MCF 10A (cell line): ENCODE results near the gene TTC24. TPM values are rescaled to one million over a fixed set of nuclear protein-coding genes. Genes with fewer than 3 reads are reported as not detected.
A peak's percentile ranks its signal among the peaks of the same experiment; 100 is the strongest.
"Not testable (repeated sequence)": the region's sequence is repeated elsewhere in the genome, so short reads cannot be mapped to it uniquely, and the experiment has no call there.

Experiments used
- BruUV-seq: library from RNA; stranded (reverse); fragments of 400-500 nt; replicated peaks from 2 replicates; lab custom pipeline; 2021; lab: Mats Ljungman, UMichigan
- CTCF ChIA-PET: fragments of 300-600 bp; sonication (Branson Sonifier 250); formaldehyde crosslinking; extraction: SDS; loops from one replicate; lab custom pipeline; 2021; ENCODE audit warnings: antibody characterized with exemption, inconsistent platforms; lab: Yijun Ruan, JAX
- POLR2A ChIA-PET: fragments of 300-600, 350-650 bp; sonication (Branson Sonifier 250); formaldehyde crosslinking; extraction: SDS; loops from one replicate; lab custom pipeline; 2020; ENCODE audit warnings: antibody characterized with exemption, inconsistent platforms; lab: Yijun Ruan, JAX
- DNase-seq: peaks from one replicate; pipeline ENCODE4 v3.0.0-alpha.2; 2018; ENCODE audit not compliant: unreplicated experiment
- H3K27ac Mint-ChIP-seq: one replicate; pipeline ENCODE4 v1.8.0; 2022; ENCODE audit warnings: mild to moderate bottlenecking, low read depth, mixed read lengths; ENCODE audit not compliant: unreplicated experiment
- H3K27me3 Mint-ChIP-seq: one replicate; pipeline ENCODE4 v1.8.0; 2022; ENCODE audit warnings: mixed read lengths; ENCODE audit not compliant: insufficient read depth, unreplicated experiment
- H3K36me3 Mint-ChIP-seq: one replicate; pipeline ENCODE4 v1.8.0; 2022; ENCODE audit warnings: mild to moderate bottlenecking, moderate library complexity, mixed read lengths; ENCODE audit not compliant: insufficient read depth, unreplicated experiment
- H3K4me1 Mint-ChIP-seq: one replicate; pipeline ENCODE4 v1.8.0; 2022; ENCODE audit warnings: mixed read lengths; ENCODE audit not compliant: insufficient read depth, unreplicated experiment
- H3K4me3 Mint-ChIP-seq: one replicate; pipeline ENCODE4 v1.8.0; 2022; ENCODE audit warnings: mild to moderate bottlenecking, moderate library complexity, mixed read lengths; ENCODE audit not compliant: unreplicated experiment
- H3K9me3 Mint-ChIP-seq: one replicate; pipeline ENCODE4 v1.8.0; 2022; ENCODE audit warnings: mixed read lengths; ENCODE audit not compliant: unreplicated experiment
- intact Hi-C: fragments of 100-400 bp; cut with micrococcal nuclease; formaldehyde crosslinking; loops from 2 replicates; pipeline ENCODE4 v1.14.1; 2022
- total RNA-seq: library from RNA; stranded (reverse); gene quantifications from 2 replicates; pipeline ENCODE4 v1.2.3, GENCODE V29; 2022
- TF ChIP-seq, protein P1 (sequence below): fragments of 200-600 bp; IDR thresholded peaks from one replicate; pipeline ENCODE4 v1.8.0; 2022; ENCODE audit warnings: antibody characterized with exemption, mild to moderate bottlenecking; ENCODE audit not compliant: unreplicated experiment

TTC24 gene
- total RNA-seq, 1 experiment from 2014 or later, result not detected

- POLR2A ChIA-PET, result interaction anchor here (0.6 to 7.0 kb wide), 10 partner anchors 11 to 509 kb away, joined by 3 to 134 read pairs (median 9); partner anchors contain the start of genes MEF2D and NAXE
- H3K9me3 Mint-ChIP-seq, result no peaks in the 10 kb centered on the region
- TF ChIP-seq, protein P1, sequence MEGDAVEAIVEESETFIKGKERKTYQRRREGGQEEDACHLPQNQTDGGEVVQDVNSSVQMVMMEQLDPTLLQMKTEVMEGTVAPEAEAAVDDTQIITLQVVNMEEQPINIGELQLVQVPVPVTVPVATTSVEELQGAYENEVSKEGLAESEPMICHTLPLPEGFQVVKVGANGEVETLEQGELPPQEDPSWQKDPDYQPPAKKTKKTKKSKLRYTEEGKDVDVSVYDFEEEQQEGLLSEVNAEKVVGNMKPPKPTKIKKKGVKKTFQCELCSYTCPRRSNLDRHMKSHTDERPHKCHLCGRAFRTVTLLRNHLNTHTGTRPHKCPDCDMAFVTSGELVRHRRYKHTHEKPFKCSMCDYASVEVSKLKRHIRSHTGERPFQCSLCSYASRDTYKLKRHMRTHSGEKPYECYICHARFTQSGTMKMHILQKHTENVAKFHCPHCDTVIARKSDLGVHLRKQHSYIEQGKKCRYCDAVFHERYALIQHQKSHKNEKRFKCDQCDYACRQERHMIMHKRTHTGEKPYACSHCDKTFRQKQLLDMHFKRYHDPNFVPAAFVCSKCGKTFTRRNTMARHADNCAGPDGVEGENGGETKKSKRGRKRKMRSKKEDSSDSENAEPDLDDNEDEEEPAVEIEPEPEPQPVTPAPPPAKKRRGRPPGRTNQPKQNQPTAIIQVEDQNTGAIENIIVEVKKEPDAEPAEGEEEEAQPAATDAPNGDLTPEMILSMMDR, result peak; percentile 31
- H3K36me3 Mint-ChIP-seq, result peaks cover 35% of the 10 kb centered on the region
- H3K27me3 Mint-ChIP-seq, result no peaks in the 10 kb centered on the region
- intact Hi-C loops, result loop anchor here (10.0 kb wide), 1 partner anchor 98 kb away; the partner anchor contains the start of gene MEF2D
- peaks cover 18% of the 10 kb centered on the region for H3K4me1 Mint-ChIP-seq
- no TSS peak for BruUV-seq
- DNase-seq, result peak; percentile 63
- CTCF ChIA-PET, result interaction anchor here (0.6 to 8.3 kb wide), 20 partner anchors 9 to 366 kb away, joined by 3 to 64 read pairs (median 4); partner anchors contain the start of gene NAXE
- peak overlapping the region; percentile 31 for H3K27ac Mint-ChIP-seq
- H3K4me3 Mint-ChIP-seq, result peak overlapping the region; percentile 86
Measured at GRCh38 chr1:156602557-156602993, 23.1 kb downstream of the TTC24 start.

DNA sequence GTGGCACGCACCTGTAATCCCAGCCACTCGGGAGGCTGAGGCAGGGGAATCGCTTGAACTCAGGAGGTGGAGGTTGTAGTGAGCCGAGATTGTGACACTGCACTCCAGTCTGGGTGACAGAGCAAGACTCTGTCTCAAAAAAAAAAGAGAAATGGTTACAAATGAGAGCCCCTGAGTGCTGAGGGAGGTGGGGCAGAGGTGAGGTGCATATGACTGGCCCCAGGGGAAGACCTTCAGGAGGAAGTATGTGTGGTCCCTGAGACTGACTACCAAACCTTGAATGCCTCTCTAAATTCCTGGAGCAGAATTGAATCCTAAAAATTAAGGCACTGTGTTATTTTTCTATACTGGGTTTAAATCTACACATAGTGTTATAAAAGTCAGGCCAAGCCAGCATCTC is 27.8 kb downstream of the TTC24 start:
- H3K27ac Mint-ChIP-seq, CTCF ChIA-PET, POLR2A ChIA-PET, BruUV-seq, DNase-seq, H3K36me3 Mint-ChIP-seq, H3K9me3 Mint-ChIP-seq, H3K4me3 Mint-ChIP-seq, H3K4me1 Mint-ChIP-seq: not testable (repeated sequence)
- intact Hi-C loops, result loop anchor here (10.0 kb wide), 1 partner anchor 103 kb away; the partner anchor contains the start of gene MEF2D
- H3K27me3 Mint-ChIP-seq, result peaks cover 16% of the 10 kb centered on the region

- H3K27me3 Mint-ChIP-seq, result peaks cover 24% of the 10 kb centered on the region
- H3K4me1 Mint-ChIP-seq, result no peaks in the 10 kb centered on the region
- CTCF ChIA-PET, result interaction anchor here (0.6 to 3.2 kb wide), 52 partner anchors 9 to 255 kb away, joined by 3 to 38 read pairs (median 5); partner anchors contain the start of genes MEF2D, NAXE and TTC24
- peaks cover 5% of the 10 kb centered on the region for H3K36me3 Mint-ChIP-seq
- peak; percentile 87 for DNase-seq
- intact Hi-C loops, result loop anchor here (1.0 to 10.0 kb wide), 4 partner anchors 24 to 223 kb away; partner anchors contain the start of gene MEF2D
- no TSS peak for BruUV-seq
- POLR2A ChIA-PET, result interaction anchor here (0.6 to 1.8 kb wide), 6 partner anchors 9 to 151 kb away, joined by 3 to 10 read pairs (median 4); partner anchors contain the start of genes MEF2D and NAXE
- TF ChIP-seq, protein P1, result peak; percentile 89
- no peak overlapping the region for H3K27ac Mint-ChIP-seq
- no peak overlapping the region for H3K4me3 Mint-ChIP-seq
- H3K9me3 Mint-ChIP-seq, result no peaks in the 10 kb centered on the region
Measured at GRCh38 chr1:156608036-156608674, 28.6 kb downstream of the TTC24 start.

GRCh38 chr1:156608981-156609380 is 29.5 kb downstream of the TTC24 start:
- DNase-seq, result peak; percentile 71
- intact Hi-C loops, result loop anchor here (1.0 to 10.0 kb wide), 4 partner anchors 25 to 224 kb away; partner anchors contain the start of gene MEF2D
- peaks cover 5% of the 10 kb centered on the region for H3K36me3 Mint-ChIP-seq
- BruUV-seq, result no TSS peak
- no peak overlapping the region for H3K4me3 Mint-ChIP-seq
- TF ChIP-seq, protein P1, result peak; percentile 67
- ChIA-PET POLR2A (interaction anchor here (1.2 to 1.8 kb wide), 4 partner anchors 17 to 151 kb away, joined by 3 to 10 read pairs (median 6); partner anchors contain the start of genes MEF2D and NAXE), CTCF (interaction anchor here (0.5 to 3.2 kb wide), 56 partner anchors 8 to 812 kb away, joined by 3 to 38 read pairs (median 5); partner anchors contain the start of genes MEF2D, NAXE and TTC24)
- H3K9me3 Mint-ChIP-seq, result no peaks in the 10 kb centered on the region
- H3K27ac Mint-ChIP-seq, result no peak overlapping the region
- H3K27me3 Mint-ChIP-seq, result peaks cover 26% of the 10 kb centered on the region
- H3K4me1 Mint-ChIP-seq, result no peaks in the 10 kb centered on the region

DNA sequence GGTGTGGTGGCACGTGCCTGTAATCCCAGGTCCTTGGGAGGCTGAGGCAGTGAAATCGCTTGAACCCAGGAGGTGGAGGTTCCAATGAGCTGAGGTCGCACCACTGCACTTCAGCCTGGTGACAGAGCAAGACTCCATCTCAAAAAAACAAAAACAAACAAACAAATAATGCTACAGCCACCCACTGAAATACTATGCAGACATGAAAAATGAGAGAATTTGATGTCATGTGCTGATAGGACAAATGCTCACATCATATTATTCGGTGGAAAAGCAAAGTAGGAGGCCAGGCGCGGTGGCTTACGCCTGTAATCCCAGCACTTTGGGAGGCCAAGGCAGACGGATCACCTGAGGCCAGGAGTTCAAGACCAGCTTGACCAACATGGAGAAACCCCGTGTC is 30.5 kb downstream of the TTC24 start:
- CTCF ChIA-PET, result interaction anchor here (0.6 to 3.9 kb wide), 12 partner anchors 14 to 255 kb away, joined by 3 to 38 read pairs (median 3); partner anchors contain the start of gene NAXE
- H3K4me3 Mint-ChIP-seq, intact Hi-C loops: not testable (repeated sequence)

More for the DNA sequence above, 30.5 kb downstream of the TTC24 start:
- not testable (repeated sequence) for H3K4me1 Mint-ChIP-seq, BruUV-seq, H3K9me3 Mint-ChIP-seq, H3K27ac Mint-ChIP-seq, DNase-seq, H3K36me3 Mint-ChIP-seq
- peaks cover 26% of the 10 kb centered on the region for H3K27me3 Mint-ChIP-seq
- POLR2A ChIA-PET, result interaction anchor here (0.8 to 0.9 kb wide), 2 partner anchors 14 to 154 kb away, joined by 3 read pairs; no protein-coding TSS in a partner anchor
